Measurements from ENCODE around the gene METAP1.

DNA sequence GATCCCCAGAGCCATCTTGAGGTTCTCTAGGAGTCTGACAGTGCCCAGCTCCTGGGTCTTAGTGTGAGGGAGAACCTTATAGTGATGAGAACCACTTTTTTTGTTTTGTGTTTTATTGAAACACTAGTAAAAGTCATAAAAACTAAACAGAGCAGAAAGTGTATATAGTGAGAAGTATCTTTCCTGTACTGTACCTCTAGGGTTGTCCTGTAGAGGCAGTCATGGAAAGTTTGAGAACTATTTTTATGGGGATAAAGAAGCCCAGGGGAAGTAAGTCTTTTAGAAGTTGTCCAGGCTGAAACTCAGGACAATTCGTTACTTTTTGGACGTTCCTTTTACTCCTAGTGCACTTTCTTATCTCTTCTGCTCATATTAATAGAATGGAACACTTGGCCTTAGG is 52.2 kb downstream of the METAP1 start:
- TF ChIP-seq CTCF (IDR thresholded peaks at IDR 0.05 in 8 of 11, conservative IDR thresholded peaks at IDR 0.05 in 3 of 11) = no peak
- TF ChIP-seq POLR2A (IDR thresholded peaks at IDR 0.05) = no peak

Data from spleen (tissue), 7 donors.